ENCODE measurements around the gene VAV2.

Gene VAV2

DNA sequence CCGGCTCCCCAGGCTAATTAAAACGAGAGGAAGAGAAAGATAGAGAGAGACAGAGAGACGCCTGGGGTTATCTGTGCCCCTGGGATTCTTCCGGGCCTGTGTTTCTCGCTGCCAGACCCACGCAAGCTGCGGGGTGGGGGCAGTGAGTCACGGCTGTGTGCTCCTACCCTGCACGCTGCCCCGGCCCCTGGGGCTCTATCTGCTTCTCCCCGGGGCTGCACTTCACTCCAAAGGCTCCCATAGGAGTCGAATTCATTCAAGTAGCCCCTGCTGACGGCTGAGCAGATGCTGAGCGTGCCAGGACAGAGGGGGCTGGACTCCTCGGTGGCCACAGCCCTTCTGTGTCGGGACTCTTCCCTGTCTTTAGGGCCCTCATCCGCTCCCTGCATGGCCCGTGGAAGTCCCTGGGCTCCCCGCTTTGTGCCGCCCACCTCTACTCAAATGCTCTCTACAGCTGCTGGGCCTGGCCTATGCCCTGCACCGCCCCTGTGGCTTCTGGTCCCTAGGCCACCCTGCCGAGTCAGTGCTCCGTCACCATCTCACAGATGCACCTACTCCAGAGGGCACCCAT, 276.7 kb downstream of the VAV2 start:
- DNase-seq (ENCODE audit: low read depth in 1 of 2, low spot score in 1 of 2): no peak

DNA sequence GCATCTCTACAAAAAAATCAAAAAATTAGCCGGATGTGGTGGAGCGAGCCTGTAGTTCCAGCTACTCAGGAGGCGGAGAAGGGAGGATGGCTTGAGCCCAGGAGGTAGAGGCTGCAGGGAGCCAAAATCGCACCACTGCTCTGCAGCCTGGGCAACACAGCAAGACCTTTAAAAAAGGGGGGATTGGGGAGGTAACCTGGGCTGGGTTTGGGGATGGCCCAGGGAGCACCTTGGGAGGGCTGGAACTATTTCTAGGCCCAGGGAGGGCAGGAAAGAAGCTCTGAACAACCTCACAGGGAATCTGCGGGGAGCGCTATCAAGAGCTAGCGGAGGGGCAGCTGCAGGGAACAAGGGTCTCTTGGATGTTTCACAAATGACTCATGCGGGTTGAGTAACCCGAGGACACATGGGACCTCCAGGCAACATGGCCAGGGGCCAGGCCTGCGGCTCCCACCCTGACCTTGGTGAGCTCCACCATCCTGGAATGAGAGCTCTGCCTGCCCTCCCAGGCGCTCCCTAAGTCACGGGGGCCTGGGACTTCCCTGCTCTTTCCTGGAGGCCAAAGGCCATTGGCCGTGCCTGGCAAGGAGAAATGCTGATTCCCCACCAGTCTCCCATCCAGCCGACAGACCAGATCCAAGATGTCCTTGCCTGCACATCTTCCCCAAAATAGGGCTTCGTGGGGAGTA, 277.4 kb downstream of the VAV2 start:
- DNase-seq (ENCODE audit: low read depth in 1 of 2, low spot score in 1 of 2): no peak

- DNase-seq (ENCODE audit: low read depth in 1 of 2, low spot score in 1 of 2): no peak
Measured at GRCh38 chr9:133713960-133714495, 278.1 kb downstream of the VAV2 start.

GRCh38 chr9:133713150-133713959, 278.8 kb downstream of the VAV2 start:
- DNase-seq (ENCODE audit: low read depth in 1 of 2, low spot score in 1 of 2): no peak

DNA sequence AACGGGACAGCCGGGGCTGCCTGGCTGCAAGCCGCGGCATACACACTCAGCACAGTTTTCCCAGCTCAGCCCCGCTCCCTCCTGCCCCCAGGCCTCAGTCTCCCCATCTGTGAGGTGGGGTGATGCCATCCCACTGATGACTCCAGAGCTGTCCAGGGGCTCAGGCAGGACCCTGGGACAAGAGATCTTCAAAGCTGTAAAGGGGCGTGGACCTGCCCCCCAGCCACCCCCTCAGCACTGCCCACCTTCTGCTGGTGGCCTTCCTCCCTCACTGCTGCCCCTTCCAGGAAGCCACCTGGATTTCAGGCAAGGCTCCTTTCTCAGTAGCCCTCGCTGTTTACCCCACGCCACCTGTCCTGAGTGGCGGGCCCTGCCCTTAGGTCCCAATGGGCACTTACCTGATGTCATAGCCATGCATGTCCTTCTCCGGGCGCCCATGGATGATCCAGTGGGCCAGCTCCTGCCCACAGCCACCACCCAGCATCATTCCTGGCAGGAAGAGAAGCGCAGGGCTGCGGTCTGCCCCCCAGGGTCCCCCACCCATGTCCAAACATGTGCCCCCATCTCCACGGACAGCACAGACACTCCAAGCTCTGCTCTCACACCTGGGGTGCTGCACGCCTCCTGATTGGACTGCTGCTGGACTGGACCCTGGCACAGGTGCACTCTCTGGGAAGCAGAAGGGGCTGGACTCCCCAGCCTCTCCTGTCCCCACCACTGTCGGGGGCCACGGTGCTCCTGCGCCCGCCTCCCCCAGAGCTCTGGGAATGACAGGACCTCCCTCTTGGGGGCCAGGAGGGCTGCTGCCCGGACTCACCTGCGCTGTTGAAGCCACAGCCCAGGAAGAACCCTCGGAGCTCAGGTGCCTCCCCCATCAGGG, 279.7 kb downstream of the VAV2 start:
- DNase-seq (ENCODE audit: low read depth in 1 of 2, low spot score in 1 of 2): no peak
